GM21576 (cell line): ENCODE results near the gene MYO5A.
"Not testable (repeated sequence)": the region's sequence is repeated elsewhere in the genome, so short reads cannot be mapped to it uniquely, and the experiment has no call there.

Experiments
- ATAC-seq: cut with Tn5 transposase; IDR thresholded peaks from one replicate; pipeline ENCODE4 v1.9.1; 2021; ENCODE audit warnings: mild to moderate bottlenecking, moderate library complexity; ENCODE audit not compliant: unreplicated experiment

The MYO5A gene

DNA sequence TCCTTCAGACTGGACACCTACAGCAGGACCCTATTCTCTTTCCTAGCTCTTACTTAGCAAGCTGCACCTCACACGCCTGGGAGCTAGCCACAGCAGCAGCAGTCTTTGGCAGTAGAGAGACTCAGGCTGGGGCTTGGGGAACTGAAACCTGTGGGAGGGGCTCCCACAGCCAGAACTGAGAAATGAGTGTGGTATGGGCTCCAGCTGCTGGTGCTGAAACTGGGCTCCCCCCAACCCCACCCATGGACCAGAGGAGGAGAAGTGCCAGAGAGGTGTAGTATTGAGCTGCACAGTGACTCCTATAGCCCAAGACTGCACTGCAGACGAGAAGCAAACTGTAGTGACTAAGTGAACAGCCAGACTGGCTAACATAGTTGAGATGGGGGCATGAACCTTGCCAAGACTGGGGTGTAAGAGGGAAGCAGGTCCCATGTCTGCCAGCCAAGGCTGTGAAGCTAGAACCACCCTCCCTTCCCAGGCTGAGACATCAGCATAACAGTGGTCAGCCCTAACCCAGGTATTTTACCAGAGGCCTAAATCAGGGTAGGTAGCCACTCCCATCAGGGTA, 62.5 kb downstream of the MYO5A start:
- ATAC-seq = peak; percentile 93

GRCh38 chr15:52464478-52464877, 64.2 kb downstream of the MYO5A start:
- ATAC-seq = peak; percentile 58

DNA sequence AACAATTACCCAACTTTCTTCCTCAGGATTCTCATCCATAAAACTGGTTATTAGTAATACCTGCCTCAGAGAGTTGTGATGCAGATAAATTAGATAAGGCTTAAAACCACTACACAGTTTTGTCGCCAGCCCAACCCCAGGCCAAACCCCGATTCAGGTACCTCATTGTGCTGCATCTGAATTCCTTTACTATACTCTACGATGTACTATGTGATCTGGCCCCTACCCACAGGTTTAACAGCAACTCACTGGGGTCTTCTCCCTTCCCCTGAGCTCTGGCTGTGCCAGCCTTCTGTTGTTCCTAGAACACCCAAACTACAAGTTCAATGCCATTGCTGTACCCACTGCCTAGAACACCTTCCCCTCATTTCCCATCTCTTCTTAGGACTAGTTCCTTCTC, 64.6 kb downstream of the MYO5A start:
- no peak for ATAC-seq

- ATAC-seq = no peak
These were observed 65.0 kb downstream of the MYO5A start for GRCh38 chr15:52463638-52464037.

DNA sequence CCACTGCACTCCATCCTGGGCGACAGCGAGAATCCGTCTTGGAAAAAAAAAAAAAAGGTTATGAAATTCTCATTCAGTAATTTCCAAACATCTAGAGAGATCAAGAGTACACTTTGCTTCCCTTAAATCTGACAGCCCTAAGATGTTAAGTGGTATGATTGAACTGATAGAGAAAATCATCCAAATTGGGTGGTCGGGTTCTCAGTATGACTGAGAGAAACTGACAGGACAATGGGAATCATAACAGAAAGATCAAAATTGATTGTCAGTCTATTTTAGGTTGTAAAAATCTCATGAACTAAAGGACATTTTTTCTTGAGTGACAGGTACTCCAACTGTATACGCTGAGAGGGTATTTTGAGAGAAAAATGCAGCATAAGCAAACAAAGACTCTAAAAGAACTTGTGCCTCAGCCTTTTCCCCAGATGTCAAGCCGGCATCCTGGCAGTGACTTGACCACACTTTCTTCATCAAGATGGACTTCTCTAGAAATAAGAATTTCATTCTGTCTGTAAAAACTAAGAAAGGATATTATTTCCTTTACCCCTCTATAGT, 65.8 kb downstream of the MYO5A start:
- ATAC-seq = no peak

GRCh38 chr15:52459701-52460100, 69.0 kb downstream of the MYO5A start:
- not testable (repeated sequence) for ATAC-seq

- ATAC-seq = not testable (repeated sequence)
These were observed 69.4 kb downstream of the MYO5A start for GRCh38 chr15:52459265-52459664.

- no peak for ATAC-seq
These were observed 80.4 kb downstream of the MYO5A start for GRCh38 chr15:52448011-52448890.

- no peak for ATAC-seq
These were observed 82.7 kb downstream of the MYO5A start for GRCh38 chr15:52445954-52446353.

GRCh38 chr15:52445553-52445952, 83.1 kb downstream of the MYO5A start:
- ATAC-seq = no peak

DNA sequence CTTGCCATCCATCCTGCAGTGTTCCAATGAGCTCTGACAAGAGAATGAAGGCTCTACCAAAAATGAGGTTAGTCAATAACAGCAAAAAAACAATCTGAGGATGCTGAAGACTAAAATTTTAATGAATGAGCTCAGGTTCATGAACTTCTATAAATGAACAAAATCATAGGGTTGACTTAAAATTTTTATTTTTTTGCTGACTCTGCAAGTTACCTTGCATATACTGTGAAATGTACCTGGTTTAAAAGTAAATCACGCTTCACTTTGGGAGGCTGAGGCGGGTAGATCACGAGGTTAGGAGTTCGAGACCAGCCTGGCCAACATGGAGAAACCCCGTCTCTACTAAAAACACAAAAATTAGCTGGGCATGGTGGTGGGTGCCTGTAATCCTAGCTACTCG, 85.5 kb downstream of the MYO5A start:
- ATAC-seq = not testable (repeated sequence)

DNA sequence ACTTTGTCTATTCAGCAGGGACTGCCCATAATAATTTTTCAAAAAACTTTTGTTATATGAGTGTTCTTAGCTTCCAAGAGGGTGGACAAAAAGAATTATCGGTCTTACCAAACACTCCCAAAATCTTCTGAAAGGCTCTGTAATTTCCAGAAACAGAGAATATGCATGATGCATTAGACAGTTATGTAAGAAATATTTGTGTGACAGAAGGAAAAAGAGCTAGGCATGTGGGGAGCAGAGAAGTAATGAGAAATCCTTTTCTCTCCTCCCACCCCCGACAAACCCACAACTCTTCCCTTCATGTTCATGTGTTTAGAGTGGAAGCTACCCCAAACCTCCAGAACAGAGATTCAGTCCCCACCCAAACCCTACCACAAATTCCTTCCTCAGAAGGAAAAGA, 86.8 kb downstream of the MYO5A start:
- ATAC-seq = no peak

DNA sequence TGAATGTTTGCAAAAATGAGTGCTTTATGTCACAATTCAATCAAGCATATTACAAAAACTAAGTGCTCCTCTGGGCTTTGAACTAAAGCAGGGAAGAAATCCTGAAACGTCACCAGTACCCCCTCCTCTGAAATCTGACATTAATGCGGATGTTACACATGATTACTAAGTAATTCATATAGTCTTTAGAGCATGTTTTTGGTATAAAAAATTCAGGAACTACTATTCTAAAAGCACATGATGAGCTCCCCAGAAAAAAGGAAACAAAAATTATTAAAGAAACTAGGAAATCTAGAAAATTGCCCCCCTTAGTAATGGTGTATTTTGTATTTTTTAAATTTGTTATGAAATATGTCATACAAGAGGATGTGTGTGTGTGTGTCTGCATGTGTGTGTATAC, 87.7 kb downstream of the MYO5A start:
- ATAC-seq = no peak

- ATAC-seq = no peak
These were observed 88.3 kb downstream of the MYO5A start for GRCh38 chr15:52440414-52440813.

GRCh38 chr15:52439470-52439869, 89.2 kb downstream of the MYO5A start:
- ATAC-seq = no peak

DNA sequence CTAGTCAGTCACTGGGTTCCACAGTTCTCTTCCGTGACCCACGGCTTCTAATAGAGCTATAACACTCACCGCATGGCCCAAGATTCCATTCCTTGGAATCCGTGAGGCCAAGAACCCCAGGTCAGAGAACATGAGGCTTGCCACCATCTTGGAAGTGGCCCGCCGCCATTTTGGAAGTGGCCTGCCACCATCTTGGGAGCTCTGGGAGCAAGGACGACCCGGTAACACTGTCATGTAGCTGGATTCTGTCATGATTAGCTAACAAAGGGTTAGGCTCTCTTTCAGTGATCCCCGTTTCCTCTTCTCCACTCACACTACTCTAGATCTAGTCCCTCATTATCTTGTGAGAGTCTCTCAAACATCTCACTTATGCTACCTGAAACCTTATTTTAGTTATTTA, 89.6 kb downstream of the MYO5A start:
- not testable (repeated sequence) for ATAC-seq

GRCh38 chr15:52438047-52438446, 90.6 kb downstream of the MYO5A start:
- no peak for ATAC-seq

DNA sequence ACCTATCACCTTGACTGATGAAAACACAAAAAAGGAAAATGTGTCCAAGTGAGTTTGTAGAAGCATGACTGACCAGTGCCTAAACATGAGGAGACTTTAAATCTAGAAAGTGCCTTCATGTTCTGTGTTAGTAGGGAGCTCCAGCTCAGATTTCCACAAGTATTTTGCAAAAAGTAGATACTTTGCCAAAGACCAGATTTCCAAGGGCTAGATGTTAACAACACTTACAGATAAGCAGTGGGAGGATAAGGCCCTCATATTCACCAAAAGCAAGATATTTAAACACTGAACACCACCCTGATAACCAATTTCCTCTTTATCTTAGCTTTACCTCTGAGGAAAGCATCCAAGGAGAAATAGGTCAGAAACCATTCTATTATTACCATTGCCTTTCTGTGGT, 91.0 kb downstream of the MYO5A start:
- no peak for ATAC-seq

GRCh38 chr15:52436981-52437380, 91.7 kb downstream of the MYO5A start:
- ATAC-seq = no peak

DNA sequence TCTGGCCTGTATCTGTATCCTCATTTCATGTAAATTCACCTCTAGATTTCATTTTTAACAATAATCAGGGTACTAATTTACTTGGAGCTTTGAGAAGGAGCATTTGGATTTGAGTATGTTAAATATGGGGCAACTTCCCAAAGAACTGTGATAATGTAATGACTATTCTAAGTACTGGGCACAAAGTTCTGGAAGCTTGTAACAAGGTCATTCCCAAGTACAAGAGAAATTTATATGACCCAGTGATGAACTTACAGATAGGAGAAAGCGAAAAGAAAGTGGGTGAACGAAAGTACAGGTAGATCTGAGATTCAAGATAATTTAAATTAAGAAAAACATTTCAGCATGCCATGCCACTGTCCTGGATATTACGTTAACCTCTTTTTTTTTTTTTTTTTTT, 93.8 kb downstream of the MYO5A start:
- no peak for ATAC-seq

- ATAC-seq = no peak
These were observed 100.4 kb downstream of the MYO5A start for GRCh38 chr15:52428297-52428696.

- ATAC-seq = no peak
These were observed 100.9 kb downstream of the MYO5A start for GRCh38 chr15:52427804-52428203.
